B cell (primary cell): ENCODE results near the gene AQP9.

Source experiments
- EZH2 ChIP-seq: IDR thresholded peaks from 2 replicates; pipeline ENCODE4 v1.6.1; 2012; ENCODE audit warnings: borderline replicate concordance, low read depth, mild to moderate bottlenecking, moderate library complexity, low read length; ENCODE audit not compliant: insufficient read depth, poor library complexity, severe bottlenecking
- TF ChIP-seq, protein P1 (sequence below): fragments of 200-600 bp; IDR thresholded peaks from one replicate; pipeline ENCODE4 v1.8.0; 2022; ENCODE audit warnings: antibody characterized with exemption, mild to moderate bottlenecking

DNA sequence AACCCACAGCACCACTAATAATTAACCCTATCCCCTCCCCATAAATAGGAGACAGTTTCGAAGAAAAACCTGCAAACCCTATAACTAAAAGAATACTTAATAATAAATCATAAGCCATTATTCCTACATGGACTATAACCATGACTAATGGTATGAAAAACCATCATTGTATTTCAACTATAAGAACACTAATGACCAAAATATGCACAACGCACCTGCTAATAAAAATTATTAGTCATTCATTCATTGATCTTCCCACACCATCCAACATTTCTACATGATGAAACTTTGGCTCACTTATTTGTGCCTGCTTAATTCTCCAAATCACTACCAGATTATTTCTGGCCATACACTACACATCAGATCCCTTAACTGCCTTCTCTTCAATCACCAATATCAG is 16.6 kb downstream of the AQP9 start:
- TF ChIP-seq EZH2 = no peak
- TF ChIP-seq, protein P1, sequence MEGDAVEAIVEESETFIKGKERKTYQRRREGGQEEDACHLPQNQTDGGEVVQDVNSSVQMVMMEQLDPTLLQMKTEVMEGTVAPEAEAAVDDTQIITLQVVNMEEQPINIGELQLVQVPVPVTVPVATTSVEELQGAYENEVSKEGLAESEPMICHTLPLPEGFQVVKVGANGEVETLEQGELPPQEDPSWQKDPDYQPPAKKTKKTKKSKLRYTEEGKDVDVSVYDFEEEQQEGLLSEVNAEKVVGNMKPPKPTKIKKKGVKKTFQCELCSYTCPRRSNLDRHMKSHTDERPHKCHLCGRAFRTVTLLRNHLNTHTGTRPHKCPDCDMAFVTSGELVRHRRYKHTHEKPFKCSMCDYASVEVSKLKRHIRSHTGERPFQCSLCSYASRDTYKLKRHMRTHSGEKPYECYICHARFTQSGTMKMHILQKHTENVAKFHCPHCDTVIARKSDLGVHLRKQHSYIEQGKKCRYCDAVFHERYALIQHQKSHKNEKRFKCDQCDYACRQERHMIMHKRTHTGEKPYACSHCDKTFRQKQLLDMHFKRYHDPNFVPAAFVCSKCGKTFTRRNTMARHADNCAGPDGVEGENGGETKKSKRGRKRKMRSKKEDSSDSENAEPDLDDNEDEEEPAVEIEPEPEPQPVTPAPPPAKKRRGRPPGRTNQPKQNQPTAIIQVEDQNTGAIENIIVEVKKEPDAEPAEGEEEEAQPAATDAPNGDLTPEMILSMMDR = no peak
